Breast epithelium (tissue), 4 donors: Measurements from ENCODE around the gene SPATA3. TPM values are rescaled to one million over a fixed set of nuclear protein-coding genes. Genes with fewer than 3 reads are reported as not detected.

Experiments used
- DNase-seq, 2 donors: peaks; one replicate each; pipeline ENCODE4 v3.0.0-alpha.2; 2019; ENCODE audit warnings: low spot score in 2 of 2
- H3K27ac ChIP-seq, 2 donors: fragments of 200-600 bp; sonication (generic) in 1 of 2; one replicate each; pipeline ENCODE4 v1.5.1; 2016 to 2019; ENCODE audit warnings: mild to moderate bottlenecking in 1 of 2
- H3K27me3 ChIP-seq, 2 donors: fragments of 200-600 bp; sonication (generic) in 1 of 2; one replicate each; pipeline versions ENCODE4 v1.5.1 to v1.6.0; 2017 to 2019; ENCODE audit warnings: control low read depth in 1 of 2, mild to moderate bottlenecking in 1 of 2
- H3K36me3 ChIP-seq: fragments of 200-600 bp; one replicate; pipeline ENCODE4 v1.5.1; 2019
- H3K4me1 ChIP-seq, 2 donors: fragments of 200-600 bp; sonication (generic); one replicate each; pipeline ENCODE4 v1.5.1; 2016 to 2019; ENCODE audit warnings: control low read depth in 1 of 2
- H3K4me3 ChIP-seq, 3 donors: fragments of 200-600 bp; sonication (generic); 1 replicate in 2 of 3; 2 replicates in 1 of 3; pipeline ENCODE4 v1.5.1; 2016 to 2019; ENCODE audit warnings: mild to moderate bottlenecking in 3 of 3, moderate library complexity in 2 of 3
- H3K9me3 ChIP-seq, 2 donors: fragments of 200-600 bp; sonication (generic) in 1 of 2; one replicate each; pipeline ENCODE4 v1.5.1; 2016 to 2019; ENCODE audit warnings: control low read depth in 1 of 2
- CTCF ChIP-seq, 3 donors: fragments of 450-650 bp; IDR thresholded peaks; one replicate each; pipeline ENCODE4 v1.5.1; 2016 to 2017; ENCODE audit warnings: antibody characterized with exemption in 3 of 3, mild to moderate bottlenecking in 3 of 3, moderate library complexity in 3 of 3
- POLR2A ChIP-seq: fragments of 450-650 bp; IDR thresholded peaks from one replicate; pipeline ENCODE4 v1.6.1; 2016; ENCODE audit warnings: antibody characterized with exemption, mild to moderate bottlenecking, moderate library complexity
- POLR2AphosphoS5 ChIP-seq, 3 donors: sonication (generic); formaldehyde crosslinking; IDR thresholded peaks; one replicate each; pipeline ENCODE4 v1.6.1; 2017; ENCODE audit warnings: antibody characterized with exemption in 3 of 3
- intact Hi-C: fragments of 100-400 bp; cut with DNase I; formaldehyde crosslinking; loops from one replicate; pipeline ENCODE4 v1.15.1; 2023; ENCODE audit warnings: low total_unique reads
- total RNA-seq, 3 donors: library from RNA; depleted of rRNA; stranded (reverse); fragments of >200 nt; gene quantifications; one replicate each; pipeline ENCODE4 v1.1.0, GENCODE V29; 2016

The SPATA3 gene
- total RNA-seq, 3 donors from 2014 or later, result not detected

GRCh38 chr2:231033147-231034132 is 37.5 kb downstream of the SPATA3 start:
- H3K9me3 ChIP-seq, result no peaks in the 10 kb centered on the region
- TF ChIP-seq POLR2A (no peak), POLR2AphosphoS5 (IDR thresholded peaks at IDR 0.05) (no peak), CTCF (IDR thresholded peaks at IDR 0.05) (no peak)
- no peak for DNase-seq
- intact Hi-C loops, result no loop called here
- H3K4me3 ChIP-seq, result no peak overlapping the region
- no peaks in the 10 kb centered on the region for H3K36me3 ChIP-seq
- no peaks in the 10 kb centered on the region for H3K4me1 ChIP-seq
- H3K27me3 ChIP-seq, result peaks cover 0 to 15% of the 10 kb centered on the region in 2 donors
- no peak overlapping the region for H3K27ac ChIP-seq

DNA sequence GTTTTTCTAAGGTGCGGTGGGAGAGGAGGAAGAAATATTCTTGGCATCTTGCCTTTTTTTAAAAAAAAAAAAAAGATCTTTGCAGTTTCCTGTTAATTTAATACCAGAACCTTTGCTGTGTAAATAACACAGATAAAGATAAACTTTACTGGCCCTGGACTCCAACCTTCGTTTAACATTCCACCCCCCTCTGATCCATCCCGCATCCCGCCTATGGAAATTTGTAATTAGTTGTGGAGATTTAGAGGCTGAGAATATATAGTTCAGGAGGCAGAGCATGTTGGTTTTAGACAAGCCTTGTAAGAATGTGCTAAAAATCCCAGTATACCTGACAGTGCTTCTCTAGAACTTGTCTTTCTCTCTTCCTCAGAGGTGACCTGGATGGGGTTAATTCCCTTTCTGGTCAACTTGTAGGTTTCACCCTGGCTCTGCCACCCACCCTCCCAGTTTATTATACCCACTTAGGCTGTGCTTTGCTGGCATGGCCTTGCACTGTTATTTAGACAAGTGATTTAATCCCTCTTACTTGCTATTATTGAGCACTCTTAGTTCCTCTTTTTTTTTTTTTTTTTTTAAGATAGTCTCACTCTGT is 38.5 kb downstream of the SPATA3 start:
- H3K27me3 ChIP-seq, result peaks cover 0 to 19% of the 10 kb centered on the region in 2 donors
- no peak for TF ChIP-seq POLR2A
- TF ChIP-seq POLR2AphosphoS5 (IDR thresholded peaks at IDR 0.05), result no peak
- H3K4me1 ChIP-seq, result no peaks in the 10 kb centered on the region
- intact Hi-C loops, result no loop called here
- H3K4me3 ChIP-seq, result no peak overlapping the region
- H3K36me3 ChIP-seq, result no peaks in the 10 kb centered on the region
- no peak overlapping the region for H3K27ac ChIP-seq
- H3K9me3 ChIP-seq, result no peaks in the 10 kb centered on the region
- DNase-seq, result no peak

DNA sequence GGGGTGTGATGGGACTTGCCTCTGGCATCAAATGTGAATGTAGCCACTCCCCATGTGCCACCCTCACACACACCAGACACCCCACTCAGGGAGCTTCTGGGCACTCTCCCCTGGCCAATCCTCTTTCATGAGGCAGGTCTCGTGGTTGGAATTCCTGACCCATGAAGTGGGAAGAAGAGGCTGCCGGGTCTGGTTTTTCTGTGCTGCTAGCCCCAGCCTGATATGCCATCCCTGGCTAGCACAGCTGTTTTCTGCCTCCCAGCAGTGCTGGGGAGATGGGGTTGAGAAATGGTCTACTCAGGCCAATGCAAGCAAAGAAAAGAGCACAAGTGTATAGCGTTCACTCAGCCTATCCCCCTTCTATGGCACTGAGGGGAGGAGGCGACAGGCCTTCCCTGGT is 40.2 kb downstream of the SPATA3 start:
- Histone ChIP-seq H3K36me3 (no peaks in the 10 kb centered on the region), H3K9me3 (no peaks in the 10 kb centered on the region), H3K4me1 (no peaks in the 10 kb centered on the region), H3K4me3 (no peak overlapping the region), H3K27me3 (peaks cover 0 to 19% of the 10 kb centered on the region in 2 donors), H3K27ac (no peak overlapping the region)
- intact Hi-C loops, result no loop called here
- TF ChIP-seq CTCF (IDR thresholded peaks at IDR 0.05), result no peak
- no peak for TF ChIP-seq POLR2AphosphoS5 (IDR thresholded peaks at IDR 0.05)
- no peak for TF ChIP-seq POLR2A
- no peak for DNase-seq

- Histone ChIP-seq H3K27me3 (peaks cover 0 to 19% of the 10 kb centered on the region in 2 donors), H3K9me3 (no peaks in the 10 kb centered on the region), H3K27ac (no peak overlapping the region), H3K4me3 (no peak overlapping the region), H3K4me1 (no peaks in the 10 kb centered on the region), H3K36me3 (no peaks in the 10 kb centered on the region)
- TF ChIP-seq CTCF (IDR thresholded peaks at IDR 0.05), result no peak
- no peak for TF ChIP-seq POLR2AphosphoS5 (IDR thresholded peaks at IDR 0.05)
- TF ChIP-seq POLR2A, result no peak
- DNase-seq, result no peak
- intact Hi-C loops, result no loop called here
These were observed 40.7 kb downstream of the SPATA3 start for GRCh38 chr2:231036578-231037106.

DNA sequence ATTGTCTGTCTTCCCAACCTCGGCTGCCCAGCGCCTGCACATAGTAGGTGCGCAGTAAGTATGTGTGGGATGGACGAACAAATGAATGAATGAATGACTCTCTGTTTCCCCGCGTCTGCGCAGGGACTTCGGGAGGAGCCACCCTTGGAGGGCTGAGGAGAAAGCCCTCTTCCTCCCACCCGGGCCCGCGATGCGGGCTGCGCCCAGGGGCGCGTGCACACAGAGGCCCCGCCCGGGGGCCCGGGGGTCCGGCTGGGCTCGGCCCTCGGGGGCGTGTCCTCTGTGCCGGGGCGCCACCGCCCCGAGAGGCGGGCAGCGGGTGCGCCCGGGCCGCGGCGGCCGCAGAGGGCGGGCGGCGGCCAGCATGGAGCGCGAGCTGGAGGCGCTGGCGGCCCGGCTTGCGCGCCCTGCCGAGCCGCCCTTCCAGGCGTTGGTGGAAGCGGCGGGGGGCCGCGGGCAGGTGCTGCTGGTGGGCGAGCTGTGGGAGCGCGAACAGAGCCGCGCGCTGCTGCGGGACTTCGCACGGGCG is 41.3 kb downstream of the SPATA3 start, which contains the start of gene C2orf72:
Gene C2orf72, plus strand, starts transcription at position 322 of the 529 bp plus-strand sequence. Its CDS starts 43 bp downstream, at position 365.
- Histone ChIP-seq H3K9me3 (no peaks in the 10 kb centered on the region), H3K4me3 (peak within 1 kb of the TSS in 2 of 3 donors; percentile 45 to 64), H3K27ac (no peak within 1 kb of the TSS), H3K27me3 (peaks cover 0 to 19% of the 10 kb centered on the region in 2 donors), H3K4me1 (no peaks in the 10 kb centered on the region), H3K36me3 (no peaks in the 10 kb centered on the region)
- no peak for DNase-seq
- intact Hi-C loops, result no loop called here
- TF ChIP-seq CTCF (IDR thresholded peaks at IDR 0.05) (no peak), POLR2A (no peak), POLR2AphosphoS5 (IDR thresholded peaks at IDR 0.05) (no peak)
